Lower leg skin (tissue), 4 donors: ENCODE measurements around the gene AFG3L2. TPM values are rescaled to one million over a fixed set of nuclear protein-coding genes. Genes with fewer than 3 reads are reported as not detected.

Experiments
- DNase-seq, 2 donors: peaks; one replicate each; pipeline ENCODE4 v3.0.0-alpha.2; 2019; ENCODE audit warnings: low spot score in 2 of 2
- H3K4me3 ChIP-seq: fragments of 200-600 bp; sonication (generic); 2 replicates; pipeline ENCODE4 v1.5.1; 2017; ENCODE audit warnings: mild to moderate bottlenecking, low read depth; ENCODE audit not compliant: poor library complexity, severe bottlenecking
- CTCF ChIP-seq, 3 donors: fragments of 450-650 bp; IDR thresholded peaks; one replicate each; pipeline ENCODE4 v1.5.1; 2016; ENCODE audit warnings: antibody characterized with exemption in 3 of 3, mild to moderate bottlenecking in 3 of 3, moderate library complexity in 2 of 3
- POLR2A ChIP-seq, 2 donors: fragments of 450-650 bp; IDR thresholded peaks; one replicate each; pipeline ENCODE4 v1.6.1; 2016 to 2017; ENCODE audit warnings: antibody characterized with exemption in 2 of 2, mild to moderate bottlenecking in 1 of 2, moderate library complexity in 1 of 2
- WGBS, 2 donors: methylation state at CpG; one replicate each; pipeline ENCODE4 v1.1.5; 2018; 5-methylcytosine and 5-hydroxymethylcytosine counted together
- intact Hi-C: fragments of 100-400 bp; cut with DNase I; formaldehyde crosslinking; loops from one replicate; pipeline ENCODE4 v1.15.0; 2023; ENCODE audit warnings: low total_unique reads
- total RNA-seq, 4 donors: library from RNA; depleted of rRNA; stranded (reverse); fragments of >200 nt; gene quantifications; one replicate each; pipeline ENCODE4 v1.1.0, GENCODE V29; 2016

The AFG3L2 gene
- total RNA-seq, 4 donors from 2014 or later, result 57.5 to 67.9 (median 60.1) TPM

DNA sequence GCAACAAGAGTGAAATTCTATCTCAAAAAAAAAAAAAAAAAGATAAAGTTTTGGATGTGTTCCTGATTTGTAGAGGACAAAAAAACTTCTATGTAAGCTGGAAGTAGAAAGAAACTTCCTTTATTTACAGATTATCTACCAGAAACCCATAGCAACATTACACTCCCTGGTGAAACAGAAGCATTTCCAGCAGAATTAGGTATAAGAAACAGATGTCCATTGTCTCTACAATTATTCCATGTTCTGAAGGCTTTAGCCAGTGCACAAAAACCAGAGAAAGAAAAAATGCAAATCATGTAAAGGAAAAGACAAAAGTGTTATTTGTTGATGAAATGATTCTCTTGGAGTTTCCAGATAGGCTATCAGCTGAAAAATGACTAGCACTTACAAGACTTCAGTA, 64.1 kb downstream of the AFG3L2 start:
- TF ChIP-seq CTCF (IDR thresholded peaks at IDR 0.05) (no peak), POLR2A (IDR thresholded peaks at IDR 0.05) (no peak)
- H3K4me3 ChIP-seq, result no peak overlapping the region
- DNase-seq, result no peak
- intact Hi-C loops, result no loop called here

GRCh38 chr18:12310762-12311161, 66.3 kb downstream of the AFG3L2 start:
- TF ChIP-seq CTCF (IDR thresholded peaks at IDR 0.05), result no peak
- TF ChIP-seq POLR2A (IDR thresholded peaks at IDR 0.05), result no peak
- intact Hi-C loops, result no loop called here
- 95 to 97% methylated on average over 6 of the region's 6 CpGs for WGBS, 2 donors
- H3K4me3 ChIP-seq, result no peak overlapping the region
- peak in 1 of 2 donors; percentile 48 for DNase-seq

DNA sequence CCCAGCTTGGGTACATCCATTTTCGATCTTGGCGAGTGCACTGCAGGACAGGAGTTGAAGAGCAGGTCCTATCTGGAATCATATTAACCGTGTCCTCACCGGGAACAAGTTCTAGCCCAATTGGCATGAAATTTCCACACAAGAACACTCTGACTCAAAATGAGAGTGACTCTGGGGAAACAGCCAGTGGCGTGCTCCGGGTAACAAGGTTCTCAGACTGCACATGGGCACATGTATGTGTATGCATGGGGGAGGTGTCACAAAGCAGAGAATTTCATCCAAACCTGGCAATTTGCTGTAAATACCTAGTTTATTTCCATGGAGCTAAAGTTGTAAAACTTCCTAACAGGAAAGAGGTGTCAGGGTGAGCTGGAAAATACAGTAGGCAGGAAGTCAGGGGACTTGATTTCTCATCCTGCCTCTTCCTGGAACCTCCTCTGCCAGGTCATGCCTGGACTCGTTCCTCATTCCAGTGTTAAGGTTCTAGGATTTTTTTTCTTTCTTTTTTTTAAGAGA, 67.3 kb downstream of the AFG3L2 start:
- 29 to 35% methylated on average over 7 of the region's 7 CpGs for WGBS, 2 donors
- no peak for TF ChIP-seq POLR2A (IDR thresholded peaks at IDR 0.05)
- TF ChIP-seq CTCF (IDR thresholded peaks at IDR 0.05), result no peak
- peak in 1 of 2 donors; percentile 68 for DNase-seq
- intact Hi-C loops, result no loop called here
- no peak overlapping the region for H3K4me3 ChIP-seq

DNA sequence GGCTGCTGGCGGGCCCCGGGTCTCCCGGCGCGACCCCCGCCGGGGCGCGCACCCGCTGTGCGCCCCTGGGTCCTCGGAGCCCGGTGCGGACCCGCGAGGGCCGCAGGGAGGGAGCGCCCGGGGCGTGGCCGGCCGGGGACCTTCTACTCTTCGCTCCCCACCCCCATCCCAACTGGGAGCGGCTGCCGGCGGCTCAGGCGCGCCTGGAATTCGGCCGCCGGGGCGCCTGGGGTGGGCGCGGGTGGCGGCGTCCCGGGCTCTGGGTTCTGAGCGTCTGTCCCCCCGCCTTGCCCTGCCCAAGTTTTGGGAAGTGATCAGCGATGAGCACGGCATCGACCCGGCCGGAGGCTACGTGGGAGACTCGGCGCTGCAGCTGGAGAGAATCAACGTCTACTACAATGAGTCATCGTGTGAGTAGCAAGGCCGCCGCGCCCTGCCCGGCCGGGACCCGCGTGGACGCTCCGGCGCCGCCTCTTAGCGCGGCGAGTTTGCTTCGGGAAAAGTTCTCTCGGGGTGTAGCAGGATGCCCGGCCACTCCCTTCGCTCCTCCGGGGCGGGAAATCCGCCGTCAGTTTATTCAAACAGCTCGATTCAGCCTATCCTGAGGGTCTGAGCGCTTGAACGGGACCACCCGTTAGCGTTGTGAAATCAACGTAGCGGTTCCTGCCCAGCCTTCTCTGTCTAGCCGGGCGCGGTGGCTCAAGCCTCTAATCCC, 68.5 kb downstream of the AFG3L2 start:
- 1% methylated on average over 21 to 40 of the region's 81 CpGs for WGBS, 2 donors
- H3K4me3 ChIP-seq, result peak overlapping the region; percentile 70
- TF ChIP-seq CTCF (IDR thresholded peaks at IDR 0.05) (no peak), POLR2A (IDR thresholded peaks at IDR 0.05) (no peak)
- intact Hi-C loops, result no loop called here
- peak; percentile 81 to 98 for DNase-seq

DNA sequence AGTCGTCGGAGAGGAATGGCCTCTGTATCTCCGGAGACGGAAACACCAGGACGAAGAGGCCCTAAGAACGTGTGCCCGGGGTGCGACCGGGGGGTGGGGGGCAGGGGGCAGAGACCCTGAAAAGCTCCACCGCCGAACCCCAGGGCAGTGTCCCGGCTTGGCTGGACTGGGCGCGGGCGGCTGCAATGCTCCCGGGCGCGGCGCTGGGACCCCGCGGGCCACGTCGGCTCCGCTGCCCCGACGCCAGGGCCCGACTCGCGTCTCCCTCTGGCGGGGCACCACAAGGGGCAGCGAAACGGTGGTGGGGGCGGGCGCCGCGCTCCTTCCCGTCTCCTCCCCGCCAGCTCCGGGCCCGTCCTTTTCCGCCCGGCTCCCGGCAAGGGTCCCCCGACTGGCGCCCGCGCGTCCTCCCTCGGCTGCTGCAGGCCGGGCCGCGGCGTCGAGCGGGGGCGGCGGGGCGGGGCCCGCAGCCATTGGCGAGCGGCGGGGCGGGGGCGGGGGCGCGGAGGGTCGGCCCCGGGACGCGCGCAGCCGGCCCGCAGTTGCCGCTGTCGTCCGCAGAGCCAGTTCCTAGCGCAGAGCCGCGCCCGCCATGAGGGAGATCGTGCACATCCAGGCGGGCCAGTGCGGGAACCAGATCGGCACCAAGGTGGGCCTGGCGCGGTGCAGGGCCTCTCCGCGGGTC, 69.2 kb downstream of the AFG3L2 start, which contains the start of gene TUBB6:
Gene TUBB6, plus strand, starts transcription at position 541 of the 685 bp plus-strand sequence. Its CDS starts 52 bp downstream, at position 593.
- intact Hi-C loops, result no loop called here
- H3K4me3 ChIP-seq, result peak within 1 kb of the TSS; percentile 70
- TF ChIP-seq POLR2A (IDR thresholded peaks at IDR 0.05) (no peak), CTCF (IDR thresholded peaks at IDR 0.05) (no peak)
- peak; percentile 38 to 93 for DNase-seq
- 2 to 3% methylated on average over 23 to 40 of the region's 88 CpGs for WGBS, 2 donors
